ENCODE results near the gene ZC3H7B. TPM values are rescaled to one million over a fixed set of nuclear protein-coding genes. Genes with fewer than 3 reads are reported as not detected.

ZC3H7B gene
- total RNA-seq, 1 experiment from 2014 or later, result 34.8 TPM

GRCh38 chr22:41347066-41347859, 45.9 kb downstream of the ZC3H7B start:
- Histone ChIP-seq H3K4me2 (ENCODE audit: low read length) (no peak overlapping the region), H3K27me3 (ENCODE audit: low read length) (no peaks in the 10 kb centered on the region), H3K9me3 (ENCODE audit: low read length) (no peaks in the 10 kb centered on the region), H3K9me2 (replicated peaks; ENCODE audit: low read length) (no peaks in the 10 kb centered on the region), H2AFZ (ENCODE audit: low read length) (no peak overlapping the region), H3K79me2 (ENCODE audit: low read length) (no peaks in the 10 kb centered on the region), H3K27ac (ENCODE audit: low read length) (no peak overlapping the region), H3K9ac (ENCODE audit: low read length) (no peak overlapping the region), H3K4me1 (ENCODE audit: insufficient read depth, low read length) (no peaks in the 10 kb centered on the region), H3K36me3 (ENCODE audit: low read depth, low read length) (no peaks in the 10 kb centered on the region; the same call in 1 of the 2 replicates), H3K4me3 (ENCODE audit: low read length) (no peak overlapping the region), H4K20me1 (ENCODE audit: low read length) (no peaks in the 10 kb centered on the region), H3F3A (ENCODE audit: low read length, unreplicated experiment) (no peaks in the 10 kb centered on the region)
- DNase-seq (no peak), ATAC-seq (no peak)
- CTCF ChIA-PET, result no interaction called here
- TF ChIP-seq CTCF (conservative IDR thresholded peaks at IDR 0.05; ENCODE audit: low read depth, low read length) (no peak), EZH2phosphoT487 (IDR thresholded peaks at IDR 0.05; ENCODE audit: borderline replicate concordance, low read length) (no peak), EZH2 (IDR thresholded peaks at IDR 0.05; ENCODE audit: low read length, unreplicated experiment) (no peak)
- POLR2A ChIA-PET (ENCODE audit: unreplicated experiment), result no interaction called here
- intact Hi-C loops (cut with micrococcal nuclease), result no loop called here
- no TSS peak for BruUV-seq (replicated peaks)

GRCh38 chr22:41348964-41349484, 47.7 kb downstream of the ZC3H7B start:
- Histone ChIP-seq H3K27ac (ENCODE audit: low read length) (no peak overlapping the region), H3K27me3 (ENCODE audit: low read length) (no peaks in the 10 kb centered on the region), H2AFZ (ENCODE audit: low read length) (no peak overlapping the region), H3F3A (ENCODE audit: low read length, unreplicated experiment) (no peaks in the 10 kb centered on the region), H3K4me1 (ENCODE audit: insufficient read depth, low read length) (no peaks in the 10 kb centered on the region), H3K9ac (ENCODE audit: low read length) (no peak overlapping the region), H3K9me3 (ENCODE audit: low read length) (no peaks in the 10 kb centered on the region), H3K9me2 (replicated peaks; ENCODE audit: low read length) (no peaks in the 10 kb centered on the region), H4K20me1 (ENCODE audit: low read length) (no peaks in the 10 kb centered on the region), H3K36me3 (ENCODE audit: low read depth, low read length) (no peaks in the 10 kb centered on the region; the same call in 1 of the 2 replicates), H3K79me2 (ENCODE audit: low read length) (no peaks in the 10 kb centered on the region), H3K4me3 (ENCODE audit: low read length) (no peak overlapping the region), H3K4me2 (ENCODE audit: low read length) (no peak overlapping the region)
- DNase-seq (no peak), ATAC-seq (no peak)
- ChIA-PET POLR2A (ENCODE audit: unreplicated experiment) (no interaction called here), CTCF (no interaction called here)
- no peak for TF ChIP-seq EZH2 (IDR thresholded peaks at IDR 0.05; ENCODE audit: low read length, unreplicated experiment)
- BruUV-seq (replicated peaks), result no TSS peak
- intact Hi-C loops (cut with micrococcal nuclease), result no loop called here

- no peak overlapping the region for H2AFZ ChIP-seq (ENCODE audit: low read length)
- BruUV-seq (replicated peaks), result no TSS peak
- POLR2A ChIA-PET (ENCODE audit: unreplicated experiment), result no interaction called here
- H3K4me3 ChIP-seq (ENCODE audit: low read length), result no peak overlapping the region
- H3K27me3 ChIP-seq (ENCODE audit: low read length), result no peaks in the 10 kb centered on the region
- intact Hi-C loops (cut with micrococcal nuclease), result no loop called here
- no peaks in the 10 kb centered on the region for H3F3A ChIP-seq (ENCODE audit: low read length, unreplicated experiment)
- no peak overlapping the region for H3K9ac ChIP-seq (ENCODE audit: low read length)
- CTCF ChIA-PET, result no interaction called here
- H3K27ac ChIP-seq (ENCODE audit: low read length), result no peak overlapping the region
- no peak overlapping the region for H3K4me2 ChIP-seq (ENCODE audit: low read length)
- no peaks in the 10 kb centered on the region for H3K9me2 ChIP-seq (replicated peaks; ENCODE audit: low read length)
- H4K20me1 ChIP-seq (ENCODE audit: low read length), result no peaks in the 10 kb centered on the region
- no peaks in the 10 kb centered on the region for H3K4me1 ChIP-seq (ENCODE audit: insufficient read depth, low read length)
- TF ChIP-seq EZH2 (IDR thresholded peaks at IDR 0.05; ENCODE audit: low read length, unreplicated experiment), result no peak
- DNase-seq, result no peak
- H3K36me3 ChIP-seq (ENCODE audit: low read depth, low read length), result no peaks in the 10 kb centered on the region; the same call in 1 of the 2 replicates
- no peaks in the 10 kb centered on the region for H3K79me2 ChIP-seq (ENCODE audit: low read length)
- no peaks in the 10 kb centered on the region for H3K9me3 ChIP-seq (ENCODE audit: low read length)
- no peak for ATAC-seq
Observed at GRCh38 chr22:41350087-41350486, 48.8 kb downstream of the ZC3H7B start.
